Fibroblast of gingiva (primary cell): ENCODE results near the gene CRACDL.

ENCODE experiments used
- DNase-seq: peaks from one replicate; pipeline ENCODE4 v3.0.0-alpha.2; 2011; ENCODE audit warnings: low read depth

CRACDL gene

DNA sequence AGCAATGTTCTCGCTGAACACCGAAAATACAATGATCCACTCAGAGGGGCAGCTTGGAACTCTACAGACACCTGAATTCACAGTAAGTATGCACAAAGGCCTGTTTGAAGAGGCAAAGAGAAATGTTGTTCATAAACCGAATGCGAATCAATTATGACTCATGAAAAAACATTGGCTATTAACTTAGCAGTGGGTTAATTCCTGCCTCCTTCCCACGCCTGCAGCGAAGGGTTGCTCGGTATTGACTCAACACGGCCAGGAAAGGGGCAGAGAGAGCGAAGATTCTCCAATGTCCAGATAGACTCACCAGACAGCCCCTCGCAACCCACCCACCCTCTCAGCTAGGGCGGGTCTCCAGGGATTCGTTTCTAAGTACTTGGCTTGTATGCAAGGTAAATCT is 9.4 kb downstream of the CRACDL start:
- DNase-seq, result no peak

DNA sequence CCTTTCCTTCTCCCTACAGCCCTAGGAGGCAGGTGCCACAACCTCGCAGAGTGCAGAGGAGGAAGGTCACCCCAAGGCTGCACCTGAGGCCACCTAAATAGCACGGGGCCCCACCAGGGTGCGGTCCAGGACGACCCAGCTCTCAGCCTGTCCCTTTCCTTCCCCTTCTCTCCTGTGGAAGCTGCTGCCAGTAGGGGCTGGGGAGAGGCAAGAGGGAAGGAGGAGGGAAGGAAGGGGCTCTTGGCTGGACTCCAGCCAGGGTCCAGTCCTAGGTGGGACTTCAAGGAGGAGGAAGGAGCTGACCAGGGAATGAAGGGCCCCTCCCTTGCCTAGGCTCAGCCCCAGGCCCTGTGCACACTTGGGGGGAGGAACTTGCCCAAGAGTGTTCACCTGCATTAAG is 11.1 kb downstream of the CRACDL start:
- no peak for DNase-seq

DNA sequence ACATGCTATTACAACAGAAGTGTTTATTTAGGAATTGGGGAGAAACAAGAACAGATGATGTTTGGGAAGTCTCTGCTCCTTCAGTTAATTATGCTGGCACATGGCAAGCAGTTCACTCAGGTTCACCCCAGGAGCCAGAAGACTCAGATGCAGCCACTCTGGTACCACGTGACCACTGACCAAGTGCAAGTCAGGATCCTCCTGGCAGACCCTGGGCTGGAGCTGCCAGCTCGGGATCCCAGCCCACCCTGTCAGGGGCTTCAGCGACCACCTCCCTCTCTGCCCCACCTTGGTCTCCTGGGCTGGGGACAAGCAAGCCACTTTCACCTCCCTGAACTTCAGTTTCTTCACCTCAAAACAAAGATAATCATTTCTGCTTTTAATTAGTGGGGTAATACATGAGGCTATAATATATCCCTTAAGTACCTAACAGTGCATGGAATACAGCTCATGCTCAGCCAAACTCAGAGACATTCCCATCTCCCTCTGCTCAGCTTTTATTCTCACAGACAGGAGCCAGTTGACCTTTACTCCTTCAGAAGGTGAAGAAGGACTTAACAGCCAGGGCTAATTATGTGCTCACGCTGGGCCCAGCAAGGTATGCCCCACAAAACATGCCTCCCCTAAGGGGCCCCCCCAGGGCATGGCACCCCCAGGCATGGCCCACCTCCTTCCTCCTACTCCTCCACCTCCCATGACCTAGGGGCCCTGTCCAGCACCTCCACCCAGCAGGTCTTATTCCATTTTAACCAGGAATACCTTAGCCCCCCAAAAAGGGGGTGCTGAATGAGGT is 11.8 kb downstream of the CRACDL start:
- DNase-seq, result no peak

DNA sequence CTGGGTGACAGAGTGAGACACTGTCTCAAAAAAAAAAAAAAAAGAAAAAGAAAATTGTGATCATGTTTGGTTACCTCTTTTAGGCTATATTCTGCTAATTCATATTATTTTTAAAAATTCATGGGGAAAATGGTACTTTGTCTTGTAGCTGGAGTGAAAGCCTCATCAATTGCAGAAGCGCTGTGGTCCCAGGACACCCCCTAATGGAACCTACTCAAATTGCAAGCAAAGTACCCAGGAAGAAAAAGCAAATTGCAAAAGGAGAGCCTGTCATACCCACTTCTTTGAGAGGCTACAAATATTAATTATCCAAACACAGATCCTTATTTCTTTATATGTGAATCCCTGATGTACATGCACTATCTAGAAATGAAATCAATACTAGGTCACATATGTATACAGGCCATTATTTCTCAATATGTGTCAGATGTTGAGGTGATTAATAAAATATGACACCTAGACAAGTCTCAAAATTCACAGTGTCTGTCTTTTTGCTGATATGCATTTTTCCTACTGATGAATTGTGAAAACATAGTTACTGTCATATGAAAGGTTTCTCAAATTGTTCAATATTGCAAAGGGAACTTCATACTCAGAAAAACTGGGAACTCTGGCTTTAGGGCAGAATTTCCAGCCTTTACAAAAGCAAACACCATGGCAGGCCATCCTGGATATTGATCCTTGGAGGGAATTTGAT is 12.6 kb downstream of the CRACDL start:
- DNase-seq, result no peak

DNA sequence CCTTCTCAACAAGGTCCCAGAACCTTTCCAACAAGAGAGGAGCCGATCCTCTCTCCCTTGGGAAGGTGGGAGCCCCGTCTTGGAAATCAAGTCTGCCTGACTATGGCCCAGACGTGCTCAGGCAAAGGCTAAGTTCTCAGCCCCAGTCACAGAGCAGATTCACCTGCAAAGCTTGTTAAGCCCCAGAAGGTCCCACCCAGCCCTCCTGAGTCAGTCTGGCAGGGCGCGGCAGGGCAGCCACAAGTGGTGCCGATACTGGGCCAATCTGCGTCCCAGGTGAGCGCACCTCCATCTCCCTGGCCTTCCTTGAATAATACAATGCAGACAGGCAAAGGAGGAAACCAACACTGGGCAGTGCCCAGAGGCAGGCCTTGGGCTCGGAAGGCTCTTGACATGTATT is 15.0 kb downstream of the CRACDL start:
- DNase-seq, result no peak

DNA sequence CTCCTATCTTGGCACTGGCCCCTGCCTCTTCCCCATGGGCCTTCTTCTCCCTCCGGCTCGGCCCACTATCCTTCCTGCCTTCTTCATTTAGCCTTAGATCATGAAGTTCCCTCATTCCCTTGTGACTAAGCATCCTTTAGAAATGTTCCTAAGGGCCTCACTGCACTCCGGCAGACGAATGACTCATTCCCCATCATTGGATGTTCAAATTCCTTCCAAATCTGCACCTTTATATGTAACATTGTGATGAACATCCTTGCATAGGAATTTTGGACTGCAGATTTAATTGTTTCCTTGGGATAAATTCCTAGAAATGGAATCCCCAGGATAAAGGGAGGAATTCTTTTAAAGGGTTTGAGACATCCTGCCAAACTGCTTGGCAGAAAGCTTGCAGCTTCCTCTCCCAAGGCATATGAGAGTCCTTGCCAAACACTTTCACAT is 19.0 kb downstream of the CRACDL start:
- DNase-seq, result peak; percentile 70

DNA sequence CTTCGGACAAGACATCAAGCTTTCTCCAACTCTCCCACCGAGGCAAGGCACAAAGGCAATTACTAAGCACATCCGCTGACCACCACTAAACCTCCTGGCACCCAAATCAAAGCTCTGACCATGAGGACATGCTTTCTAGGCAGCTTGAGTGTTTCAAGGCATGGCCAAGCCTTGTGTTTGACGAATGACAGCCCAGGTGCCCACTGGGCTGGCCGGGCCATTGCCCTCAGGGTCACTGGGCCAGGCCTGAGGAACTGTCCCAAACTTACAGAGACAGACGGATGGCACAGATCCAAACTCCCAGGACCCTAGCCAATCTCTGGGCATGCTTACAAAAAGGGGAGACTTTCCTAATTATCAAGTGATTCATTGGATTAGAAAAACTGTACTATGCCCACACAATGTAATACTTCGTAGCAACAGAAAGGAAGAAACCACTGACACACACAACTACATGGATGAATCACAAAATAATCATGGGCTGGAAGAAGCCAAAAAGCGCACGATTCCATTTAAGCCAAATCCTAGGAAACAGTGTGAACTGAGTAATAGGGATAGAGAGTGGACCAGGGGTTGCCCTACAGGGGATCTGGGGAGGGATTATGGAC is 20.2 kb downstream of the CRACDL start:
- DNase-seq, result peak; percentile 10

DNA sequence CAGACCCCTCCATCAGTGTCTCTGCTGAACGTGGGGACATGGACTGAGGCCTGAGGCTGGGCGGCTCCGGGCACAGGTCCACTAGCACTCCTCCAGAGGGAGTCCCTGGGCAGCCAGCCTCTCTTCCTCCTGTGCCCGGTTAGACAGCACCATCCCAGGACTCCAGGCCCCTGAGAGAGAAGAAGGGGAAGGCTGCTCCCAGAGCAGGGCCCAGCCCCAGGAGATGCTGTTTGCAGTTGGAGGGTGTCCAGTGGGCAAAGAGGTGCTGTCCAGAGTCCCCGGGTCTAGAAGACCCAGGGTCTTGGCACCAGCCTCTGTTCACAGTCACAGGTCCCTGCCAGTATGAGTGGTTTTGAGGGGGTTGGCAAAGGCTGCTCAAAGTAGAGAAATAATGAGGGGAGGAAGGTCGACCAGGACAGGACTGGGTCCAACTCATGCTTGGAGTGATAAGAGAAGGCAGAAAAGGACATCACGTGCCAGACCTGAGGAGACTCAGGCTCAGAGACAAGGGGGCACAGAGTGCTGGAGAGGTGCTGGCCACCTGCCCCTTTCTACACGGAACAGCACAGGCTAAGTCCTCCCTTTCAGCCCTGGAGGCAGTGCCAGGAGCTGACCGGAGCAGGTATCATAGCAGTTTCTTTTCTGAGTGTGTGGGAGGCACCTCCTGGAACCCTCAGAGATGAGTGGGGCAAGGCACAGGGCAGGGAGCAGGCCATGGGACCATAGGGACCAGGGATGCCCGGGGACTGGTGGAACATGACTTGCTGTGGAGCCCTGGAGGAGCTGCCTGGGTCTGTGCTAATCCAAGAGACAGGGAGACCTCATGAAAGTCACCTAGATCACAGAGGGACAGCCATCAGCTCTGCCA is 21.1 kb downstream of the CRACDL start:
- no peak for DNase-seq

DNA sequence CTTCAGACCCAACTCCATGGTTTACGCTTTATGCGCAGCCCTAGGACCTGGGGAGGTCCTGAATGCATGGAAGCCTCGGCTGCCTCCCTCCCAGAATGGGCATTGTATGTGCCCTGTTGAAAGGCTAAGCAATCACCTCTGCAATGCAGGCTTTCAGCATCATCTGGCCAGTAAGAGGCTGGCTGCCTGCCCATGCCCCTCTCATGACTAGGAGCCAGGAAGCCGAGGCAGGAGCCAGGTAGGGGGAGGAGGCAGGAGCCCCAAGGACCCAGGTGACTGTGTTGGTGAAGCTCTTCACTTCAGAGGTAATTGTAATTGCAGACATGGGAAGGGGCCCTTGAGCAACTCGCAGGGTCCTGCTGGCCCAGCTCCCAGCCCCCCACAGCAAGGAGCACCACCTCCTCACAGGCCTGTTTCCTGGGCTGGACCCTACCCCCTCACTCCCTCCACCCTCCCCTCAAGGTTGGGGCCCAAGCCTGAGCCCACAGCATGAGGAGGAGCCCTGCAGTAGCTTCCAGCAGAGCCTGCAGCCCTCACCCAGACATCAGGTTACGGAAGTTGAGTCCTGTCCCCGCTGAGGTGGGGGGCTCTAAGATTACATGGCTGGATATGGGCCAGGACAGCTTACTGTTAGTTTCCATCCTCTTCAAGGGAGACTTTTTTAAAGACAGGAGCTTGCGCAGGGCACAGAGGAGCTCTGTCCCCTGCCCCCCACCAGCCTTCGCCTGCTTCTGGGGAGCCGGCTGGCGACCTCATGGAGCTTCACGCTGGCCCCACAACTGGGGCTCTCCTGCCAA is 21.9 kb downstream of the CRACDL start:
- DNase-seq, result no peak

DNA sequence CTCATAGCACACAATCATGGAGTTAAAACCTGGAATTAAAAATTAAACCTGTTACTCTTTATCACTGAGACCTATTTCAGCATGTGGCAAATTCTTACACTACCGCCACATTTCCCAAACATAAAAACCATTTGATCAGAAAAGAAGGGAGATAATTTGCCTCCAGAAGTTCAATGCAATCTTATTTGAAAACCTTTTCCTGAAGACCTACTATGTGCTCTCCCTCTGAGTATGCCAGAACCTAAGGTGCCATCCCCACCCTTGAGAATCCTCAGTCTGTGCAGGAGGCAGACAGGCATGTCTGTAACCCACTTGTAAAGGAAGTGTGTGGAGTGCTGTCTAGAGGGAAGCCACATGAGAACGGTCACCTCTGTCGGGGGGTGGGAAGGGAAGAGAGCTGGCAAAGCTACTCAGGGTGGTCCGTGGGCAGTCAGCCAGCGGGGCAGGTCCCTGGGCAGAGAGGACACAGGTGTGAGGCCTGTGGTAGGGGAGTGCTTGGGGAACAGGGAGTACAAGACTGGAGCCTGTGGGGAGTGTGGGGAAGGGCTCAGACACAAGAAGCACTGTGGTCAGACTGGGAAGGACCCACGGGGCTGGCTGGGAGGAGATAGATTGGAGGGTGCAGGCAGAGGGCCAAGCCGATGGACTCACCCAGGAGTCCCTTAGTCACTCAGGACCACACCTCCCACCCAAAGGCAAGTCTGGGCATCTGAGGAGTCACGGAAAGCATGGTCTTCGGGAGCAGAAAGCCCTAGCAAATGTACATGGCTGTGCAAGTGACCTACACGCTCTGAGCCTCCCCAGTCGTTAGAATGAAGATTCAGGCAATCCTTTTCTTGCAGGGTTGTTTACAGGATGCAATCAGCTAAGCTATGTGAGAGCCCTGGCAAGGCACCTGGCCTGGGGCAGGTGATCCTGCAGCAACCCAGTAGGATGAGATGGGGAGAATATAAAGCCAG is 22.8 kb downstream of the CRACDL start:
- DNase-seq, result no peak

DNA sequence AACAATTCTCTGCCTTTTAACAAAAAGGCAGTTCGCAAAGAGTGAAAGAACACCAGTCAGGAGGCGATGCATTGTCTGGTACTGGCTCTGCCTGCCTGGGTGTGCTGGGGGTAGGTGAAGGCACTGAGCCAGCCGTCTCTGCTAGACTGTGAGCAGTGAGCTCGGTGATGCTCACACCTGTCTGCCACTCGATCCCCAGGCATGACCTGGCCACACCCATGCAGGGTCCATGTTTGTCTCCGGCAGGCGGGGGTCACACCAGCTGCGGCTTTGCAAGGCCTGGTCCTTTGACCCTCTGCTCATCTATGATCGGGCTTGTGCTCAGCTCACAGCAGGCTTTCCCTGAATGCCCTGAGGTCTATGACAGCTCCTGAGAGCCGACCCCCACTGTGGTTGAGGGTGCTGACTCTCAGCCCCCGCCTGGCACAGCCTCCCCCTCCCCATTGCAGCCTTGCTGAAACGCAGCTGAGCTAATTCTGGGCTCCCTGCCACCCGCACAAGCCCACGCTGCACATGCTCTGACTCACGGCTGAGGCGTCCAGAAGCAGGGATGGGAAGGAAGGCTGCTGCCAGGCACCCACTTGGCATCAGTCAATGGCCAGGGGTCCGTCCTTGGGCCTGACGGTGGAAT is 23.7 kb downstream of the CRACDL start:
- DNase-seq, result peak; percentile 75

DNA sequence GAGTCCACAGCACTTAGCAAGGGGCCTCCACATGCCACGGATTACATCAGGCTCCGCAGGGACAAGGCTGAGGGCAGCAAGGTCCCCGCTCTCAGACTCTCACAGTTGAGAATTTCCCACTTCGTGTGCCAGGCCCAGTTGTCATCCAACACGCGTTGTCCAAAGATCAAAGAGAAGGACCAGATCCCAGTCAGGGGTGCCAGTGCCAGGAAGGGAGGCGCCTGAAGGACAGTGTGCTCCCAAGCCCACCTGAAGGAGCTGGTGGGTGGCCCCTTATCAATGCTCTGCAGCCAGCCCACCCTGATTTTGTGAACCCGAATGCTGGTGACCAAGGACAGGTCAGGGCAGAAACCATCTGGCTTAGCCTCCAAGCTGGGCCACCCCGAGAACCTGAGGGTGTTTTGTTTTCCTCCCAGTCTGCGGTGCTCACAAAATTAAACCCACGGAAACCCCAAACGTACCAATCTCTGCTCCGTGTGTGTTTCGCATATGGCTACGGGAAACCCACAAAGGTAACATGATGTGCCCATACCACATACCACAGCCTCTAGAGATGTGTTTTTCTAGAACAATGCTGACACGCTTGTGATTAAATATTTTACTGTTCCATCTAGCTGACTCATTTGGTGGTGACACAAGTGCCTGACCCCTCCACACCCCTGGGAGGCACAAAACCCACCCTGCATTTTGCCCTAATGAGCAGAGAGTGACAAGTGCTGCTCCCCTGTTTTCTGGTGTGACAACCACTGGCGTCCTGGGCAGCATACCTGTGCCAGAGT is 24.5 kb downstream of the CRACDL start:
- no peak for DNase-seq

DNA sequence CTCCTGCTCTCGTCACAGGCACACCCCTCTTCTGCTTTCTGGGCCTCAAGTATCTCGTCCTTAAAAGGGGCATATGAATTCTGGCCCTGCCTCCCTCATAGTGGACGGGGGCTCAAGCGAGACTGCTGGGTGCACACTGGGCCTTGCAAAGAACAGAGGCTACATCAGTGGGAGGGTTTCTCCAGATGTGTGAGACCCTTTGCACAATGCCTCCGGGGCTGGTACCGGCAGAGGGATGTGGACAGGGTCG is 25.0 kb downstream of the CRACDL start:
- no peak for DNase-seq

DNA sequence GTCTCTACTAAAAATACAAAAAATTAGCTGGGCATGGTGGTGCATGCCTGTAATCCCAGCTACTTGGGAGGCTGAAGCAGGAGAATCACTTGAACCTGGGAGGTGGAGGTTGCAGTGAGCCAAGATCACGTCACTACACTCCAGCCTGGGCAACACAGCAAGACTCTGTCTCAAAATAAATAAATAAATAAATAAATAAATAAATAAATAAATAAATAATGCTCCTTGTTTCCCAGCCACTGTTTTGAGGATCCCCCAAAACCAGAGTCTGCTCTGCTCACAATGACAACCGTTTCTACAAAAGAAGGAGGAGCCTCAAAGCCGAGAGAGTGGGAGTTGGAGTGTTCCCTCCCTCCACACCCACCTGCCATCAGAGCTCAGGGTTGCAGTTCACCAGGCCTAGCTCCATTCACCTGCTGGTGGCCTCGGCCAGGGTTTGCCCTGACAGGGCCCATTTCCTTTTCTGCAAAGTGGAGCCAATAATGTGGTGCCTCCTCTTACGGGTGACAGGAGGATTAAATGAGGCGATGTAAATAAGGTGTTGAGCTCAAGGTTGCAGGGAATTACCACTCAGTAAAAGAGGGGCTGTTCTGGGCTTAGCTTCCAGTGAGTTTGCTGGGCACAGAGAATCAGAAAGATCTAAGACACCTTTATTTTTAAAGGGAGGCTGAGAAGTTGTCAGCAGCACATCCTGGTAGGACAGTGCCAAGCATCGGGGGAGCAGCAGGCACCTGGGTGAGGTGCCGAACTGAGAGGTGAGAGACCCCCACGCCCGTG is 25.5 kb downstream of the CRACDL start:
- DNase-seq, result no peak

DNA sequence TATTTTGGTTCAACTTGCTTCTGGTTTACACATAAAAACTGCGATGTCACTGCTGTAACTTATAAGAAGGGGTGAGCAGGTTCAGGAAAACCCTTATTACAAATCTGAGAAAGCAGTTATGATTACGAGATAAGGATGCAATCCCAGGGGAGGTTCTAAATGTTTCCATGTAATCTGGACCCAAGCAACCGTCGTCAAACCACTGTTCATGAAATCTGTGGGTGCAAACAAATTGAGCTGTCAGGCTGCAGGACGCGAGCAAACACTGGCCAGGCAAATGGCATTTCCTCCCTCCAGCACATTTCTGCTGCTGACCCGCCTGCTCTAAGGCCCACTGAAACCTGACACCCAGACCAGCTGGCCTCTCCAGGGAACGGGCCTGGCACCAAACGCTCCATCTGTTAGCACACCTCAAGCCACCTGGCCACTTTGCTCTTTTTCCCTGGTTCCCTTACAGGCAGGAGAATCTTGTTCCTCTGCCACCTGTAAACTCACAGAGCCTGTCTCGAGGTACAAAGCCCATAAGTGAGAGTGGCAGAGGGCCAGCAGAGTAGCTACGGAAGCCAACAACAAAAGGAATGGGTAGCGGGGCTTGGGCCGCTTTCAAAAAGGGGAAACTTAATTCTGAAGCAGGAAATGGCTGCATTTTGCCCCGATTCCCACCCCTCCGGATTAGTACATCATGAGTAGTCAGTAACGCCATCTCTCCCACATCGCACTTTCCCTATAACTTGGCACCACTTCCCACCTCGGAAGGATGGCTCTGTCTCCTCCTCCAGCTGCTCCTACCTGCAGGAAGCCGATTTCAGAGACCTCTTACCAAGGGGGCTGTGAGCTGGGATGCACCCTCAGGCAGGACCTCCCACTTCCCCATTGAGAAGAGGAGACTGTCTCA is 26.5 kb downstream of the CRACDL start:
- peak; percentile 59 for DNase-seq

DNA sequence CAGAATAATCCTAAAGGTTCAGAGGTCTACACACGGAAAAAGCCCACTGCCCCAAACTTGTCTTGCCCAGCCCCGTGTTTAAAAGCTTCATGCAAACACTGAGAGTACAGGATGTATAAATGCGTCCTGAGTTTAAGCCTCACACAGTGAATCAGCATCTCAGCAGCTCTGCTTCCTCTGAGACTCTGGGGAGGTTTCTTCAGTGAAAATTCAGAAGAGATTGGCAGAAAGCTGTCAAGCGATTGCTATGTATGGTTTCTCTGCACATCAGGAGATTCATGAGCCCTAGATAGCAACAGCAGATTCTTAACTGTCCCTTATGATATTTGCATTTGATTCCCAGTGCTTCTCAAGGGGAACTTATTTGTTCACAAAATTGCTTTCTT is 27.1 kb downstream of the CRACDL start:
- peak; percentile 11 for DNase-seq
